NK-92 treated with Interleukin-12 subunit alpha and Interleukin-12 subunit beta, amount 100 ng/mL, for 24 hours (cell line): ENCODE results near the gene ERFL.

Experiments used
- DNase-seq: peaks from one replicate; lab custom pipeline; 2025; lab: John Stamatoyannopoulos, UW

ERFL gene

DNA sequence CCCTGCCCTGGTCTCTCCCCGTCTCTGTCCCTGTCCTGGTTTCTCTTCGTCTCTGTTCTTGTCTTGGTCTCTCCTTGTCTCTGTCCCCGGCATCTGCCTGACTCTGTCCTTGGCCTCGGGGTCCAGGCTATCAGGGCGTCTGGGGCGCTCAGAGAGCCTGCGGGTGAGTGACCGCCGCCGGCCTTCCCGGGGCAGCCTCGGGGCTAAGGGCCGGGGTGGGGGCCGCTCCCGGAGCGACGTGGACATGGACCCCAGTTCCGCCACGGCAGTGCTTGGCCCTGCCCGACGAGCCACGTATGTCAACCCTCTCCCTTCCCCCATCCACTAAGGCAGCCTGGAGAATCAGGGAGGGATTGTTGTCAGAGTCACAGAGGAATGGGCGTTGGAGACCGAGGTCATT lies 30.4 kb downstream of the ERFL start:
- DNase-seq, result no peak

- DNase-seq, result no peak
These were observed 31.1 kb downstream of the ERFL start for GRCh38 chr19:41897181-41897580.

GRCh38 chr19:41896581-41896942 lies 31.7 kb downstream of the ERFL start:
- DNase-seq, result no peak

DNA sequence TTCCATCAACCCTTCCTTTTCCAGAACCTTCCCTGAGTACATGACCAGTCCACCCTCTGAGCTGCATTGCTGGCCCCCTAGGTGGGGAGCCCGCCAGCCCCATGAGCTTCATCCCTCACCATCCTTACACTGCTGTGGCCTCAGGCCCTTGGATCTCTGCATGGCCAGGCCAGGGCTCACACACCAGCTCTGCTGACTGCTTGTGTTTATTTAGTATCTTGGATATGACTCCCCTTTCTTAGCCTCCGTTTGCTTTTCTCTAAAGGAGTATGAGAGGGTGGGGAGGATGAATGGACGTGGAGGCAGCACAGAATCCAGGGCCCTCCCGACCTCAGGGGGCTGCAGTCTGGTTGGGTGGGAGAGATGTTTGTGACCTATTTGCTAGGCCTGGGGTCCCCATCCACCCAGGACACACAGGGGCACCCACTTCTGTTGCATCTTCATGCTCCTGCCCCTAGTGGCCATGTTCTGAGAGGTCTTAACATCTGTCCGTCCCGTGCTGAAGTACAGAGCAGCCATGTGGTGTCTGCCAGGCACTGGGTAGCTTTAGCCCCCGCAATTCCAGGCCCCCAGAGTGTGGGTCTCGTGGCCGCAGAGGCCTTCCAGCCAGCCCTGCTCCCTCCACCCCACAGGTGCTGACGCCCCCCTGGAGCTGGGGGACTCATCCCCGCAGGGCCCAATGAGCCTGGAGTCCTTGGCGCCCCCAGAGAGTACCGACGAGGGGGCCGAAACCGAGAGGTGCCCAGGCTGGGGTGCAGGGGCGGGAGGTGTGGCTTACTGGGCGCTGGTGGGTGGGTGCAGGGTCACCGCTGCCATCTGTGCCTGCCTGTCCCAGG lies 32.3 kb downstream of the ERFL start:
- no peak for DNase-seq

DNA sequence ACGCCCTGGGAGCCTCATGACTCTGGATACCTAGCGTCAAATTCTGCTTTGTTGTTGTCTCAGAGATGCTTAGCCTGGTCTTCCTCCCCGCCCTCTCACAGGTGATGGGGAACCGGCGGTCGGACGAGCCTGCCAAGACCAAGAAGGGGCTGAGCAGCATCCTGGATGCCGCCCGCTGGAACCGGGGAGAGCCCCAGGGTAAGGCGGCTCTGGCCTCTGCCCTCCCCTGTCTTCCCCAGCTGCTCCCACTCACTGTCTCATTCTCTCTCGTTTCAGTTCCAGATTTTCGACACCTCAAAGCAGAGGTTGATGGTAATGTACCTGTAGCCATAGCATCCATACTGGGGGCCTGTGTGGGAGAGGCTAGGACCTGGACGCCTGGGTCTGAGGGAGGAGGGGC lies 33.9 kb downstream of the ERFL start:
- no peak for DNase-seq

GRCh38 chr19:41893899-41894298 lies 34.4 kb downstream of the ERFL start:
- no peak for DNase-seq

- no peak for DNase-seq
These were observed 35.9 kb downstream of the ERFL start for GRCh38 chr19:41892173-41892902.

DNA sequence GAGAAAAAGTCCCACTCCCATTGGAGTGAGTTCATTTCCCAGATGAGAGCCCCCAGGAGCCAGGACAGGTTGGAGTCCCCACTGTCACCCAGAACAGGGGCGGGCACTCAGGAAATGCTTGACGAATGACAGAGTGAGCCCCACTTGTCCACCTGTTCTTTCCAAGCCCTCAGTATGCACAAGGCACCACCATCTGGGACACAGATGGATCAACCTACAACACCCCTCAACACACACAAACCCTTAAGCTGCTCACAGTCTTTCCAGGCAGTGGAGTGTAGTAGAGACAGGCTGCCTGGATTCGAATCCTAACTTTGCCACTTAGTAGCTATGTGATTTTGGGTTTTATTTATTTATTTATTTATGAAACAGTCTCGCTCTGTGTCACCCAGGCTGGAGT lies 37.3 kb downstream of the ERFL start:
- DNase-seq, result no peak

GRCh38 chr19:41889896-41890295 lies 38.4 kb downstream of the ERFL start:
- no peak for DNase-seq

DNA sequence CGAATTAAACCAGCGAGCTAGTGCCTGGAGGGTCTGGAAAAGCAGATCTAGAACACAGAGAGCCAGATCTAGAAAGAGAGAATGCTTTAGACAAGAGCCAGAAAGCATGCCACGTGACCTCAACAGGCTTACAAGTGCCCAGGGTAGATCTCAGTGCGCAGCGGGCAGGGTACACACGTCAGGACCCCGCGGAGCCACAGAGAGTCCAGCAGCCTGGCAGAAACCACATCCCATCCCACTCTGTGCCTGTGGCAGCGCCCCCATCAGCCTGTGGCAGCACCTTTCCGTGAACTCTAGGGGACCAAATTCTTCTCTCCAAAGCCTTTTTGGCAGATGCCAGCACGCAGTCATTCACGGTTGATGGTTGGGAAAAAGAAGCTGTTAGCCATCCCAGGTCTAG lies 39.3 kb downstream of the ERFL start:
- no peak for DNase-seq

- peak; percentile 96 for DNase-seq
These were observed 40.4 kb downstream of the ERFL start for GRCh38 chr19:41887711-41888382.

DNA sequence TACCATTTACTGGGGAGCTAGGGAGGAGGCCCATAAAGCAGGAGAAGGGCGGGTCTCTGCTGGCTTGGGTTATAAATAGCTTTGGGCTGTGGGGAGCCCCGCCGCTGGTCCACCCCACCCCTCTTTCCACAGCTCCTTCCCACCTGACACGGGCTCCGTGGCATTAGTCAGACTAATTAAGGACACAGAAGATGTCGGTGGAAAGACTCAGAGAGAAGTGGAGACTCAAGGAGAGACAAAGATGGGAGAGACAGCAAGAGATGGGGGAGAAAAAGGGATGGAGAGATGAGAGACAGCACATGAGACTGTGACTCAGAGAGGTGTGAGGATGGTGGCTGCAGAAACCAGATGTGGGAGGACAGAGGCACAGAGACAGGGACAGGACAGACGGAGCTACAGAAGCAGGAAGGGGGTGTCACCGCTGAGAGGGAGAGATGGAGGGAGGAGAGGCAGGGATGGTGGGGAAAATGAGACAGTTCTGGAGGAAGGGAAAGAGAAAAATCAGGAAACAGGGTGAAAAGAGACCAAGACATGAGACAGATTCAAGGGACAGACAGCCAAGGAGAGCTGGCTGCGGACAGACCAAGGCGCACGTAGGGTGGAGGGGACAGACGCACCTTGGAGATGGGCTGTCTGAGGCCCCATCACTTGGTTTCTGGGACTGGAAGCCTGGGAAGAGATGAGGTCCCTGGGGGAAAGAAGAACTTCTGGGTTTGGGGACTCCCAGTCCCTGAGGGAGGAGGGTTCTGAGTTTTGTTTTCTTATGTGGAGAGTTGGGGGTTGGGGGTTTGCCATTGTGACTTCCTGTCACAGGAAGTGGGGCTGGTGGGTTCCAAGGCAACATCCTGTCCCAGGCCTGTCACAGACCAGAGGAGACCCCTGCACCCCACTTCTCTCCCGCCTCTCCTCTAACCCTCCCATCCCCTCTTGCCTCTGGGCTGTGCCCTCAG lies 41.2 kb downstream of the ERFL start:
- peak; percentile 90 for DNase-seq

- DNase-seq, result peak; percentile 98
These were observed 44.2 kb downstream of the ERFL start for GRCh38 chr19:41883821-41884733.

DNA sequence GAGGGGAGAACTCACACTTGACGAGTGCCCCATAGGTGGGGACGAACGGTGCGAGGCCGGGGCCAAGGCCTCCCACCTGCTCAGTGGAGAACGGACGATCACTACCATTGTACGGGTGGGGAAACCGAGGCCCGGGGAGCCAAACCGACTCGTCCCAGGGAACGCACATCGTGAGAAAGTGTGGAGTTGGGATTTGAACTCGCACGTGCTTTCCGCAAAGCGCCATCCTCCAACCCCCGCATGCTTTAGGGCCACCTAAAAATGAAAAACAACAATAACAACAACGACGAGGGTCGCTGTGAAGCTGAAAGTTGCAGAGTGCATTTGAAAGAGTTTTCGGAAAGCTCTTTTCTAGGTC lies 44.8 kb downstream of the ERFL start:
- DNase-seq, result no peak

GRCh38 chr19:41882568-41883462 lies 45.4 kb downstream of the ERFL start, which contains the start of gene ARHGEF1:
TSS of gene ARHGEF1 (plus strand) at chr19:41883184. CDS start at chr19:41888083, 4,899 bp downstream.
- peak; percentile 61 for DNase-seq

GRCh38 chr19:41880329-41880708 lies 47.9 kb downstream of the ERFL start:
- DNase-seq, result no peak

GRCh38 chr19:41879670-41880328 lies 48.5 kb downstream of the ERFL start:
- no peak for DNase-seq

DNA sequence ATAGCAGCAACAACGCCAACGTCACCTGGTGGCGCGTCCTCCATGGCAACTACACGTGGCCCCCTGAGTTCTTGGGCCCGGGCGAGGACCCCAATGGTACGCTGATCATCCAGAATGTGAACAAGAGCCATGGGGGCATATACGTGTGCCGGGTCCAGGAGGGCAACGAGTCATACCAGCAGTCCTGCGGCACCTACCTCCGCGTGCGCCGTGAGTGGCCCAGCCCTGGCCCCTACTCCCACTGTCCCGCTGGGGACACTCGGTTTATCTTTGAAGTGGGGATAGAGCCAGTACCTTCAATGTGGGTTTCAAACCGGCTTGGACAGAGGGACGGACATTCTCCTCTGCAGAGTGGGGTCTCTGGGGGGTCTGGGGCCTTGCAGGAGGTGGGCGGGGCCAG lies 49.2 kb downstream of the ERFL start:
- DNase-seq, result no peak
